HepG2 (cell line): ENCODE results near the gene AK8. TPM values are rescaled to one million over a fixed set of nuclear protein-coding genes. Genes with fewer than 3 reads are reported as not detected.

Experiments
- ATAC-seq: fragments of 200-7000 bp; cut with Tn5 transposase; 3 replicates; pipeline ENCODE4 v1.9.1; 2020; ENCODE audit warnings: mild to moderate bottlenecking, moderate library complexity
- BruUV-seq: library from RNA; stranded (reverse); fragments of 400-500 nt; replicated peaks from 2 replicates; lab custom pipeline; 2021; lab: Mats Ljungman, UMichigan
- CTCF ChIA-PET: fragments of 300-600 bp; formaldehyde crosslinking; extraction: SDS; loops from one replicate; lab custom pipeline; 2021; ENCODE audit warnings: low total read pairs, inconsistent platforms, low intra/inter-chr PET ratio; lab: Yijun Ruan, JAX
- POLR2A ChIA-PET: fragments of 350-600 bp; sonication (Branson Sonifier 250); formaldehyde crosslinking; loops from one replicate; lab custom pipeline; 2020; ENCODE audit warnings: antibody characterized with exemption, inconsistent platforms; lab: Yijun Ruan, JAX
- DNase-seq: peaks from one replicate; pipeline ENCODE4 v3.0.0-alpha.2; 2015; ENCODE audit warnings: low spot score
- FAIRE-seq: peaks from 3 replicates; lab custom pipeline; 2011; peaks lifted over from hg19 to GRCh38; lab: Jason Lieb, UNC
- H2AFZ ChIP-seq: one replicate; pipeline ENCODE4 v1.6.1; 2011; ENCODE audit warnings: low read length, inconsistent platforms
- H3K27ac ChIP-seq: fragments of 300-600 bp; 3 replicates; pipeline ENCODE4 v1.8.0; 2011; ENCODE audit warnings: mixed run types, mild to moderate bottlenecking, mixed read lengths, low read length, inconsistent platforms; ENCODE audit not compliant: insufficient read depth; ENCODE audit errors: extremely low read length
- H3K27me3 ChIP-seq, 2 experiments: fragments of 200-600 bp in 1 of 2; 2 replicates in 1 of 2; 3 replicates in 1 of 2; pipeline versions ENCODE4 v1.6.0 to v1.8.0; 2011; ENCODE audit warnings: low read length in 2 of 2, mild to moderate bottlenecking in 2 of 2, moderate library complexity in 2 of 2, inconsistent platforms in 1 of 2; ENCODE audit not compliant: insufficient read depth in 2 of 2, control insufficient read depth in 1 of 2
- H3K36me3 ChIP-seq, 2 experiments: fragments of 200-600 bp in 1 of 2; replicated peaks in 1 of 2; 2 replicates in 1 of 2; 3 replicates in 1 of 2; pipeline versions ENCODE4 v1.5.1 to v1.8.0; 2011; ENCODE audit warnings: low read length in 2 of 2, inconsistent platforms in 1 of 2; ENCODE audit not compliant: insufficient read depth in 2 of 2, control insufficient read depth in 1 of 2
- H3K4me1 ChIP-seq: 2 replicates; pipeline ENCODE4 v1.5.1; 2012; ENCODE audit warnings: low read length, inconsistent platforms; ENCODE audit not compliant: insufficient read depth
- H3K4me2 ChIP-seq: 2 replicates; pipeline ENCODE4 v1.6.0; 2011; ENCODE audit warnings: low read depth, low read length, inconsistent platforms
- H3K4me3 ChIP-seq, 3 experiments: fragments of 200-600 bp in 1 of 3; sonication (generic), shearing (Covaris generic) in 1 of 3; replicated peaks in 1 of 3; 2 replicates each; pipeline ENCODE4 v1.5.1; 2011 to 2016; ENCODE audit warnings: low read length in 3 of 3, inconsistent platforms in 2 of 3, low read depth in 2 of 3, mild to moderate bottlenecking in 2 of 3, control low read depth in 1 of 3, mixed read lengths in 1 of 3; ENCODE audit not compliant: insufficient read depth in 1 of 3
- H3K79me2 ChIP-seq: one replicate; pipeline ENCODE4 v1.6.1; 2011; ENCODE audit warnings: low read length, inconsistent platforms; ENCODE audit not compliant: insufficient read depth
- H3K9ac ChIP-seq: 2 replicates; pipeline ENCODE4 v1.6.0; 2011; ENCODE audit warnings: mild to moderate bottlenecking, low read depth, low read length, inconsistent platforms; ENCODE audit not compliant: insufficient read depth
- H3K9me3 ChIP-seq: 2 replicates; pipeline ENCODE4 v1.5.1; 2012; ENCODE audit warnings: mild to moderate bottlenecking, low read length
- H4K20me1 ChIP-seq: 2 replicates; pipeline ENCODE4 v1.6.0; 2011; ENCODE audit warnings: inconsistent platforms, mild to moderate bottlenecking, low read length, moderate library complexity; ENCODE audit not compliant: insufficient read depth
- MTA1 ChIP-seq: sonication (generic); formaldehyde crosslinking; IDR thresholded peaks from 2 replicates; pipeline ENCODE4 v1.4.0; 2020; ENCODE audit warnings: missing genetic modification reagents, mild to moderate bottlenecking, borderline replicate concordance
- NCOA5 ChIP-seq: sonication (generic); formaldehyde crosslinking; IDR thresholded peaks from 2 replicates; pipeline ENCODE4 v1.4.0; 2020; ENCODE audit warnings: missing genetic modification reagents
- ZNF629 ChIP-seq: sonication (generic); formaldehyde crosslinking; conservative IDR thresholded peaks from 2 replicates; pipeline ENCODE4 v1.5.0; 2020; ENCODE audit warnings: missing genetic modification reagents
- ZNF768 ChIP-seq: sonication (generic); formaldehyde crosslinking; IDR thresholded peaks from 2 replicates; pipeline ENCODE4 v1.4.0; 2020; ENCODE audit warnings: missing genetic modification reagents
- WGBS: methylation state at CpG from one replicate; pipeline ENCODE4 v1.1.6; 2017; ENCODE audit warnings: low lambda C conversion rate; 5-methylcytosine and 5-hydroxymethylcytosine counted together
- in situ Hi-C: cut with HindIII; loops from 2 replicates; pipeline ENCODE4 v1.10.0; 2017; ENCODE audit warnings: low pct_unique_long_range_greater_than_20kb; ENCODE audit not compliant: extremely low pct_ligation_motif_present
- intact Hi-C: fragments of 100-400 bp; cut with micrococcal nuclease; formaldehyde crosslinking; loops from one replicate; pipeline ENCODE4 v1.10.0; 2022; ENCODE audit not compliant: unreplicated experiment
- polyA plus RNA-seq, 8 experiments: library from polyadenylated mRNA; depleted of rRNA in 3 of 8; stranded (reverse) in 7 of 8; unstranded in 1 of 8; fragments of >200 nt; fragmentation: Illumina TruSeq in 4 of 8; extraction: Trizol in 4 of 8; gene quantifications; 2 replicates each; pipeline versions ENCODE4 v1.2.1 to v1.2.3, GENCODE V29; 2011 to 2016; ENCODE audit warnings: low read depth in 4 of 8, missing spikeins in 1 of 8, mixed read lengths in 1 of 8; ENCODE audit not compliant: insufficient read depth in 1 of 8
- total RNA-seq, 5 experiments: library from RNA; depleted of rRNA; stranded (reverse); fragments of >200 nt; fragmentation: Illumina TruSeq; extraction: Trizol; gene quantifications; 2 replicates each; pipeline ENCODE4 v1.2.3, GENCODE V29; 2016; ENCODE audit warnings: low read depth in 1 of 5

The AK8 gene
- total and polyA plus RNA-seq, 2 of the 13 experiments (the other 11 are each of a cell fraction or from before 2014, with no cell fraction given) = 0.11 TPM; not detected in 1

DNA sequence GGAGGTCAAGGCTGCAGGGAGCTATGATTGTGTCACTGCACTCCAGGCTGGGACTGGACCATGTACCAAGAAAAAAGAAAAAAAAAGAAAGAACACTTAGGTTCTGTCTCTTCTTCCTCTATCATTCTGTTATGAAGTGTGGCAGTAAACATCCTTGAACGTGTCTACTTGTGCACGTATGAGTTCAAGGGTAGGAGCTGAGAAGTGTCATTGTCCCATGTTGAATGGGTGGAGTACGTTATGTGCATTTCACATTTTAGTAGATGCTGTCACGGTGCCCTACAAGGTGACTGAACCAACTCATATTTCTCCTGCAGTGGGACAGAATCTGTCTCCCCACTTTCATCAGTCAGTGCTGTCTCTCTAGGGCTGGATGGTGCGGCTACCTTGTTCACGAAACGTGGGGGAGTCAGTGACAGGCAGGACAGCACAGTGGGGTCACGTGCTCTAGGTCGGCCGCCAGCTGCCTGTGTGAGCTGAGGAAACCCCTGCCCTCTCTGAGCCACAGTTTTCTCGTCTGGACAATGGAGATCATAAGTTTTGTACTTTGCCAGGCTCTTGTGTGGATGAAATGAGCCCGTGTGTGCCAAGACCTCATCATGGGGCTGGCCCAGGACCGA, 160.6 kb downstream of the AK8 start:
- ATAC-seq (no peak), DNase-seq (no peak), FAIRE-seq (no peak)
- intact Hi-C loops (no loop called here), in situ Hi-C loops (no loop called here)
- ChIA-PET POLR2A (no interaction called here), CTCF (no interaction called here)
- no peaks in the 10 kb centered on the region for H3K9me3 ChIP-seq
- no peak overlapping the region for H3K9ac ChIP-seq
- H3K4me1 ChIP-seq = no peaks in the 10 kb centered on the region
- peaks cover 1 to 13% of the 10 kb centered on the region in 2 experiments; a peak in 4 of 5 replicates for H3K27me3 ChIP-seq
- WGBS = 0% methylated on average over 5 of the region's 13 CpGs
- no peaks in the 10 kb centered on the region for H3K79me2 ChIP-seq
- H3K27ac ChIP-seq = no peak overlapping the region
- BruUV-seq = no TSS peak
- no peaks in the 10 kb centered on the region for H4K20me1 ChIP-seq
- H2AFZ ChIP-seq = no peak overlapping the region
- no peak overlapping the region for H3K4me3 ChIP-seq
- TF ChIP-seq NCOA5 (CRISPR knock-in tag) (no peak), ZNF768 (CRISPR knock-in tag) (peak; percentile 63; the same call in 1 of the 2 replicates)
- H3K36me3 ChIP-seq = no peaks in the 10 kb centered on the region
- no peak overlapping the region for H3K4me2 ChIP-seq

DNA sequence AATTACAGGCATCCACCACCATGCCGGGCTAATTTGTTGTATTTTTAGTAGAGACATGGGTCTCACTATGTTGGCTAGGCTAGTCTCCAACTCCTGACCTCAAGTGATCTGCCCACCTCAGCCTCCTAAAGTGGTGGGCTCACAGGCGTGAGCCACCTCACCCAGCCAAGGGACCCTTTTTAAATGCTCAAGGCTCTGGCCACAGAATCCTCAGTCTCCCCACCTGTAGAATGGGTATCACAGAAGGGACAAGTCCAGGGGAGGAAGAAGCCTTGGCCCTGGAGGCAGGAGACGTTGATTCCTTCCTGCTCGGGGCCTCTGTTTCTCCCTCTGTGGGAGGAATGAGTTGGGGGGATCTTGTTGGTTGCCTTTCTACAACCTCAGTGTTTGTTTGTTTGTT, 162.1 kb downstream of the AK8 start:
- ATAC-seq (no peak), DNase-seq (no peak), FAIRE-seq (no peak)
- no peak overlapping the region for H2AFZ ChIP-seq
- ChIA-PET CTCF (no interaction called here), POLR2A (no interaction called here)
- H3K9me3 ChIP-seq = no peaks in the 10 kb centered on the region
- intact Hi-C loops (no loop called here), in situ Hi-C loops (no loop called here)
- no peak overlapping the region for H3K27ac ChIP-seq
- peaks cover 0 to 12% of the 10 kb centered on the region in 2 experiments; a peak in 2 of 5 replicates for H3K27me3 ChIP-seq
- no peaks in the 10 kb centered on the region for H3K36me3 ChIP-seq
- WGBS = 72% methylated on average over 3 of the region's 4 CpGs
- H4K20me1 ChIP-seq = no peaks in the 10 kb centered on the region
- H3K79me2 ChIP-seq = no peaks in the 10 kb centered on the region
- H3K9ac ChIP-seq = no peak overlapping the region
- H3K4me1 ChIP-seq = no peaks in the 10 kb centered on the region
- TF ChIP-seq ZNF629 (CRISPR knock-in tag) (peak; percentile 69), MTA1 (CRISPR knock-in tag) (no peak)
- no peak overlapping the region for H3K4me2 ChIP-seq
- no peak overlapping the region for H3K4me3 ChIP-seq
- no TSS peak for BruUV-seq
